HUES64 (cell line): ENCODE results near the gene CNTN6.
"Not testable (repeated sequence)": the region's sequence is repeated elsewhere in the genome, so short reads cannot be mapped to it uniquely, and the experiment has no call there.

Experiments
- H3K27ac ChIP-seq: 2 replicates; pipeline ENCODE4 v1.7.0; 2013; ENCODE audit warnings: low read depth, low read length, inconsistent platforms
- H3K27me3 ChIP-seq: 2 replicates; pipeline ENCODE4 v1.6.1; 2013; ENCODE audit warnings: mild to moderate bottlenecking, low read length; ENCODE audit not compliant: insufficient read depth
- H3K36me3 ChIP-seq: 2 replicates; pipeline ENCODE4 v1.6.1; 2013; ENCODE audit warnings: mild to moderate bottlenecking, low read length; ENCODE audit not compliant: insufficient read depth
- H3K4me1 ChIP-seq: 2 replicates; pipeline ENCODE4 v1.6.1; 2013; ENCODE audit warnings: mild to moderate bottlenecking, low read length, moderate library complexity; ENCODE audit not compliant: insufficient read depth
- H3K4me3 ChIP-seq: 2 replicates; pipeline ENCODE4 v1.5.1; 2013; ENCODE audit warnings: mild to moderate bottlenecking, low read length, moderate library complexity
- H3K9ac ChIP-seq: 2 replicates; pipeline ENCODE4 v1.6.1; 2013; ENCODE audit warnings: mild to moderate bottlenecking, low read depth, low read length
- H3K9me3 ChIP-seq: 2 replicates; pipeline ENCODE4 v1.6.1; 2013; ENCODE audit warnings: low read depth, low read length; ENCODE audit not compliant: insufficient read depth
- WGBS: fragments of 150-250, 120-280 bp; methylation state at CpG from one replicate; pipeline ENCODE4 v1.1.7; 2013; ENCODE audit warnings: missing lambda C conversion rate; 5-methylcytosine and 5-hydroxymethylcytosine counted together

Gene CNTN6

DNA sequence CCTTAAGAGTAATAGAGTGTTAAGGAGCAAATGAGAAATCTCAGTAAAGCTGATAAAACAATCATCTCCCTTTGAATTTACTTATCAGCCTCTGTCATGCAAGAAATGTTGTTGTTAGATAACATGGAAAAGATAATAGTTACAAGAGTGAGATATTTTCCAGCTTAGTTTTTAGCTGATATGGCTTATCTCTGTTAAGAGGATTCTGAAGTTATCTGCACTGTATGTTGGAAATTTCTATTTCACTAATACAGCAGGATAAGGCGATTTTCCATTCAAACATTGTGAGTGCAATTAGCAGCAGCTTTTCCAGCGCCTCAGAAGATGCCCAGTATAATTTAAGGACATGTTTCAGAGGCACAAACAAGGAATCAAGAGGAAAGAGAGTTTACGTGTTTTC, 262.9 kb downstream of the CNTN6 start:
- no peaks in the 10 kb centered on the region for H3K9me3 ChIP-seq
- no peak overlapping the region for H3K9ac ChIP-seq
- no peaks in the 10 kb centered on the region for H3K36me3 ChIP-seq
- H3K4me1 ChIP-seq, result no peaks in the 10 kb centered on the region
- no peak overlapping the region for H3K27ac ChIP-seq
- no peak overlapping the region for H3K4me3 ChIP-seq
- H3K27me3 ChIP-seq, result no peaks in the 10 kb centered on the region
- 69% methylated on average over 3 of the region's 3 CpGs for WGBS

DNA sequence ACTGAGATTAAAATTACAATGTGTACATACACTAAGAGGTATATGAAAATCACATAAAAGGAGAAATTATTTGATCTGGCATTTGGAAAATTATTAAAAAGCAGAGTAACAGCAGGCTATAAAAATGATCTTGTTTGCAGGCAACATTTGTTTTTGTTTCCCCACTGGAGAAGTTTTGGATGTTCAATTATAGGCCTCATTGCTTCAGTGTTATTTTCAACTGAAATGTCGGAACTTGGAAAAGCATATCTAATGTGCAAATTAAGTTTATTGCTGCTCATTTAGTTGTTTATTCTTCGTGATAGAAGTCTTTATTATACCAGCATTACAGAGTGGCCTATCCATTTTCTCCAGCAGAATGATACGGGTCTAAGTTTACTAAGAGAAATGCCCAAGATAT, 263.3 kb downstream of the CNTN6 start:
- Histone ChIP-seq H3K27ac (no peak overlapping the region), H3K4me3 (no peak overlapping the region), H3K9ac (no peak overlapping the region), H3K4me1 (no peaks in the 10 kb centered on the region), H3K27me3 (no peaks in the 10 kb centered on the region), H3K9me3 (no peaks in the 10 kb centered on the region), H3K36me3 (no peaks in the 10 kb centered on the region)
- 95% methylated on average over 2 of the region's 3 CpGs for WGBS

DNA sequence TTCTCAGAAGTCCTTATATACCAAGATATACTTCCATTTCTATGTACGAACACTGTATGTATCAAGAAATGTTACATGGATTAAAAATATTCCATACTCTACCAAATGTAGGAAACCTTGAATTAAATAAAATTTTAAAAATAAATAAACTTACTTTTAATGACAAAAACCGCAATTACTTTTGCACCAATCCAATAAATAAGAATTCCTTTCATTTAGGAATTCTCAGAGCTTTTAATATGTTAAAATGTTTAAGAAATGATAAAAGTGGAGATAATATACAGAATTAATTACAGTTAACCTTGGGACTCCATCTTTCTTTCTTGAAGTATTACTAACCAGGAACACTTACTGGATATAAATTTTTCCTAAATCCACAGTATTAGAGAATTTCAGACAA, 272.7 kb downstream of the CNTN6 start:
- no peaks in the 10 kb centered on the region for H3K9me3 ChIP-seq
- H3K27ac ChIP-seq, result no peak overlapping the region
- no peaks in the 10 kb centered on the region for H3K27me3 ChIP-seq
- H3K9ac ChIP-seq, result no peak overlapping the region
- no peaks in the 10 kb centered on the region for H3K4me1 ChIP-seq
- no CpG with 5 or more reads among the region's 2 CpGs for WGBS
- no peaks in the 10 kb centered on the region for H3K36me3 ChIP-seq
- no peak overlapping the region for H3K4me3 ChIP-seq

DNA sequence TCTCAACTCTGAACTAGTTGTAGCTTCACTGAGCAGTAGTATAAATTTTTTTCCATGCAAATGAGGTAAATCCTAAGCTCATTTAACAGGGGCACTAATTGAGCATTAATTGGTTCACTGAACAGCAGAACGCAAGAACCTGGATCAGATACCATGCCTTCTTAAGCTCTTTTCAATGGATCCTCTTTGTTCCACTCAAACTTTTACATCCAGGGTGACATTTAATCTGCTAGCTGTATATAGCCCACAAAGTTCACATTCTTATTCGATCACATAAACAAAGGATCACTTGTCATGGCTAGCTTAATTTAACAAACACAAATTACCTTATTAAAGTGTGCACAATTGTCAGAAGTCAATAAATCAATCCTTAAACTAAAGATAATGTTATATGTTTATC, 281.6 kb downstream of the CNTN6 start:
- H3K4me3 ChIP-seq, result no peak overlapping the region
- WGBS, result 91% methylated on average over 2 of the region's 2 CpGs
- no peaks in the 10 kb centered on the region for H3K27me3 ChIP-seq
- H3K27ac ChIP-seq, result no peak overlapping the region
- H3K36me3 ChIP-seq, result no peaks in the 10 kb centered on the region
- H3K9ac ChIP-seq, result no peak overlapping the region
- no peaks in the 10 kb centered on the region for H3K9me3 ChIP-seq
- no peaks in the 10 kb centered on the region for H3K4me1 ChIP-seq

DNA sequence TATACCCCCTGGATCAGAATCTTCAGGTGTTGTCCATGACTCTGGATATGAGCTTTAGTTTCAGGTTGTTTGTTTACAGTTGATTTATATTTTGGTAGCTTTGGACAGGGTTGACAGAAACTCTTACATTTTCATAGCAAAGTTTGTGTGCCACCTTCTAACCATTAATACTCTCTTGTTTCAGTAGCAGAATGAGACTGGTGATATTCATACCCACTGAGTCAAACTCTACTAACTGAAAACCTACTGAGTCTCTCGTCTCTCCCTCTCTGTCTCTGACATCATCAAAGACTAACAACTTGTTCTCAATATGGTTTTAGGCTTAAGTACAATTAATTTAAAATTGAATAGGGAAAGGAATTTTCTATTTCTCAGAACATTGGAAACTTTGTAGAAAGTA, 282.3 kb downstream of the CNTN6 start:
- 83% methylated on average over 1 of the region's 1 CpG for WGBS
- H3K36me3 ChIP-seq, result no peaks in the 10 kb centered on the region
- H3K27ac ChIP-seq, result no peak overlapping the region
- H3K4me3 ChIP-seq, result no peak overlapping the region
- H3K9me3 ChIP-seq, result no peaks in the 10 kb centered on the region
- H3K27me3 ChIP-seq, result no peaks in the 10 kb centered on the region
- H3K9ac ChIP-seq, result no peak overlapping the region
- no peaks in the 10 kb centered on the region for H3K4me1 ChIP-seq

DNA sequence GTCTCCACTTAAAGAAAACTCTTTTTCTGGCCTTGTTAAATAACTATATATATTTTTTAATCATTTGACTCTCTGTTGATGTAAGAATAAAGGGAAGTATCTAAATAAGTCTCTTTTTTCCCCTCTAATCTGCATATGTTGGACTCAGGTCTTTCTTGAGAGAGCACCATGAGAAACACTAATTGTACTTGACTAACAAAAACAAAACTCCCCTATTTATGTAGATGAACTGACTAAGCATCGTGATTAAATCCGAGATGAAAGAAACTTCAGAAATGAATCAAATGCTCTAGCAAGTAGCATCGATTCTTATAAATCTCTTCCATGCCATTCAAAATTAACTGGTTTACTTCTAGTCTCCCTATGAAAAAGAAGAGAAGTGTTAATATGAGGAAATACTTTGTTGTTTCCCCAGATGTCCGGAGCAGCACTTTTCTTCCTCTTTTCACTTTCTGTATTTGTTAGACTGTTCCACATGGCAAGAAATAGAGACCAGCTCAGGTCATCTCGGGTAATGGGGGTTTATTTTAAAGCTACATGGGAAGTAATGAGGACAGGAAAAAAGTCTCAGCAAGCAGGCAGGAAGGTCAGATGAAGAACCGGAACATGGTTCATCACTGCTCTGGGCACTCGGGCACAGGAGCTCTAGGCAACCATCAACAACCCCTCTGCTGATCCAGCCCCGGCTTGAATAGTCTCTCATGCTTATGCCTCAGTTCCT, 288.3 kb downstream of the CNTN6 start:
- Histone ChIP-seq H3K9ac (no peak overlapping the region), H3K36me3 (no peaks in the 10 kb centered on the region), H3K9me3 (no peaks in the 10 kb centered on the region), H3K4me1 (no peaks in the 10 kb centered on the region), H3K27ac (no peak overlapping the region), H3K4me3 (no peak overlapping the region), H3K27me3 (no peaks in the 10 kb centered on the region)
- 93% methylated on average over 8 of the region's 8 CpGs for WGBS

DNA sequence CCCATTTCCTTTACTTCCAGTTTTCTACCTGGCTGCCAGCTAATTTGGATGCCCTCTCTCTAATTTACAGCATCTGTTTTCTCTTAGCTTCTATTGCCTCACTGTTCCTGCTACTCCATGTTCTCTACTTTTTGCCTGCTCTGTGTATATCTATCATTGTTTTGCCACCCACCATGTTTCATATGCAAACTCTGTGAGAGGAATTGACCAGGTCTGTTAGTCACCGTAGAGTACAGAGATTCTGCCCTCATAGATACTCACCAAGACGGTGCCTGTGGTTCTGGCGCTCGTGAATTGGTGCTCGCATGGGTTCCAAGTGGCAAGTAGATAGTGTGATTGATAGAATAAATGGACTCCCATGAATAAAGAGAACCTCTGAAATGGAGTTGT, 288.8 kb downstream of the CNTN6 start:
- Histone ChIP-seq H3K9me3 (peaks cover 2% of the 10 kb centered on the region; the same call in 1 of the 2 replicates), H3K4me1 (no peaks in the 10 kb centered on the region), H3K27me3 (no peaks in the 10 kb centered on the region), H3K36me3 (no peaks in the 10 kb centered on the region), H3K4me3 (no peak overlapping the region), H3K27ac (no peak overlapping the region), H3K9ac (no peak overlapping the region)
- 78% methylated on average over 5 of the region's 5 CpGs for WGBS

DNA sequence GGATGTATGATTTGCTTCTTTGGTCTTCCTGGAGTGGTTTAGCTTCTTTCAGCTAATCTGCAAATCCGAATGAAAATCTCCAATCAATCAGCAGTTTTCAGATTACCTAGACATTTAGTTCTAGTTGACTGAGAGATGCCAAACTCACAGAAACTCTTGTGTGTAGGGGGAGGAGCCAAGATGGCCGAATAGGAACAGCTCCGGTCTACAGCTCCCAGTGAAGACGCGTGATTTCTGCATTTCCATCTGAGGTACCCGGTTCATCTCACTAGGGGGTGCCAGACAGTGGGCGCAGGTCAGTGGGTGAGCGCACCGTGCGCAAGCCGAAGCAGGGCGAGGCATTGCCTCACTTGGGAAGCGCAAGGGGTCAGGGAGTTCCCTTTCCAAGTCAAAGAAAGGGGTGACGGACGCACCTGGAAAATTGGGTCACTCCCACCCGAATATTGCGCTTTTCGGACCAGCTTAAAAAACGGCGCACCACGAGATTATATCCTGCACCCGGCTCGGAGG, 294.6 kb downstream of the CNTN6 start:
- H3K9ac ChIP-seq, H3K4me1 ChIP-seq, H3K27me3 ChIP-seq, H3K36me3 ChIP-seq, H3K9me3 ChIP-seq, H3K4me3 ChIP-seq, H3K27ac ChIP-seq: not testable (repeated sequence)
- 88% methylated on average over 22 of the region's 23 CpGs for WGBS

DNA sequence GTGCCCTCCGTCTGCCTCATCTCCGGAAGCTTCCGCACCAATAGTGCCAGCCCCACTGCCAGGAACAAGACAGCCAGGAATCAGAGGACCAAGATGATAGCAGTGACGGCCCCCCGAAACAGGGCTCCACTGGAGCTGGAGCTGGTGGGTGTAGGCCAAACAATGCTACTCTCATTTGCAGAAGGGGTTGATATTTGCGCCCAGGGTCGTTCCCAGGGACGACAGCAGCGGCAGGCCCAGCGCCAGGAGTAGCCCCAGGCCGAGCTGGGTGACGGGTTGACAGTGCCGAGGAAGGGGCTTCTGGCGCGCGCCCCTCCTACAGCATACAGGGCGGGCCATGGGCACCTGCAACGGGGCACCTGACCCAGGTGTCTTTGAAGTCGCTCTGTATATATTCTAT, 301.4 kb downstream of the CNTN6 start:
- H3K27me3 ChIP-seq, result no peaks in the 10 kb centered on the region
- H3K9me3 ChIP-seq, result no peaks in the 10 kb centered on the region
- no peak overlapping the region for H3K27ac ChIP-seq
- H3K4me3 ChIP-seq, result no peak overlapping the region
- H3K4me1 ChIP-seq, result no peaks in the 10 kb centered on the region
- WGBS, result 95% methylated on average over 18 of the region's 19 CpGs
- H3K36me3 ChIP-seq, result no peaks in the 10 kb centered on the region
- H3K9ac ChIP-seq, result no peak overlapping the region

DNA sequence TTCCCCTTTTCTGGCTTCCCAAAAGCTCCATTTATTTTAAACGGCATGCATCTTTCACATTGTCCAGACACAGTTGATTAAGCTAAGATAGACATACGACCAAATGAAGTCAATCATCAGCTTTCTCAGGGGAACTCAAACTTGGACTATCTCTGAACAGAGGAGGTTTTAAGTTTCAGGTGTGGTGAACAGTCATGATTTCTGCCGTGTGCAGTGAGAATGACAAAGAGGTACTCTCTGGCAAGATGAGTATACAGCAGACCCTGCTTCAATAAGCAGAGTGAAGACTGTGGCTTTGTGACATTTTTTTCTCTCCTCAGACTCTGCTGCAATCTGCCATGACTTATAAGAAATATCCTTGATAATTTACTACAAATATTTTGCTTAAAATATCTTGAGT, 307.7 kb downstream of the CNTN6 start:
- 94% methylated on average over 3 of the region's 3 CpGs for WGBS
- Histone ChIP-seq H3K4me1 (peaks cover 9% of the 10 kb centered on the region), H3K9ac (no peak overlapping the region), H3K27me3 (no peaks in the 10 kb centered on the region), H3K4me3 (no peak overlapping the region), H3K9me3 (peaks cover under 1% of the 10 kb centered on the region; the same call in 1 of the 2 replicates), H3K27ac (no peak overlapping the region), H3K36me3 (no peaks in the 10 kb centered on the region)

DNA sequence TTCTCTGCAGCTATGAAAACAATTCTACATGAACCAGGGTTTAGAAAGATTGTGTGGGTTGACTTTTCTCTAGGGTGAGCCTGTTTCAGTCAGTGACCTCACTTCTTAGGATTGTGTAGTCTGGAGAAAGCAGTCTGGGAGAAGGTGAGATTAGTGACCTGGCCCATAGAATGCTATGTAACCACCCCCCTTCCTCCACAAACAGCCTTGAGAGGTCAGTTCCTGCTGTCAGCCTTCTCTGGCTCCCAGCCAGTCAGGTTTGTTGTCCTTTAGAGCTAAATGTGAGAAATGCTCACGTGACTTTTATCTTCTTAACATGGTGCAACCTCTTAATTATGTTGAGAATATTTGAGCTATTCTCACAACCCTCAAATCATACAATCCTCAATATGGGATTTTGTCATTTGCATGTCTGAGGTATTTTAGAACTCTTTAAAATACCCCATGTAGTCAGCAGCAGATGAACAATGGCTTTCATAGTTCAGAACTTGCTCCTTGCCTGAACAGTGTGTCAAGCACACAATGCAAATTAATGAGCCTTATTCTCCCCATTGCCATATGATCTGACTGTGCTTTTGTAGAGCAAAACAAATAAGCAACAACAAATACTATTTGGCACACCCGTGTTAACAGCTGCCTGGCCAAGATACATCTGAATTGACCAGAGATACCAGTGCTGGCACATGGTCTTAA, 311.6 kb downstream of the CNTN6 start:
- no peak overlapping the region for H3K27ac ChIP-seq
- WGBS, result 64% methylated on average over 1 of the region's 2 CpGs

More for the DNA sequence above, 311.6 kb downstream of the CNTN6 start:
- H3K27me3 ChIP-seq, result no peaks in the 10 kb centered on the region
- no peak overlapping the region for H3K4me3 ChIP-seq
- H3K36me3 ChIP-seq, result no peaks in the 10 kb centered on the region
- H3K4me1 ChIP-seq, result peaks cover 9% of the 10 kb centered on the region
- H3K9me3 ChIP-seq, result peaks cover 3% of the 10 kb centered on the region; the same call in 1 of the 2 replicates
- H3K9ac ChIP-seq, result no peak overlapping the region
